ENCODE data around the gene CFAP126. TPM values are rescaled to one million over a fixed set of nuclear protein-coding genes. Genes with fewer than 3 reads are reported as not detected.

CFAP126 gene
- total and polyA plus RNA-seq, 2 of the 13 experiments (the other 11 are each of a cell fraction or from before 2014, with no cell fraction given), result not detected

DNA sequence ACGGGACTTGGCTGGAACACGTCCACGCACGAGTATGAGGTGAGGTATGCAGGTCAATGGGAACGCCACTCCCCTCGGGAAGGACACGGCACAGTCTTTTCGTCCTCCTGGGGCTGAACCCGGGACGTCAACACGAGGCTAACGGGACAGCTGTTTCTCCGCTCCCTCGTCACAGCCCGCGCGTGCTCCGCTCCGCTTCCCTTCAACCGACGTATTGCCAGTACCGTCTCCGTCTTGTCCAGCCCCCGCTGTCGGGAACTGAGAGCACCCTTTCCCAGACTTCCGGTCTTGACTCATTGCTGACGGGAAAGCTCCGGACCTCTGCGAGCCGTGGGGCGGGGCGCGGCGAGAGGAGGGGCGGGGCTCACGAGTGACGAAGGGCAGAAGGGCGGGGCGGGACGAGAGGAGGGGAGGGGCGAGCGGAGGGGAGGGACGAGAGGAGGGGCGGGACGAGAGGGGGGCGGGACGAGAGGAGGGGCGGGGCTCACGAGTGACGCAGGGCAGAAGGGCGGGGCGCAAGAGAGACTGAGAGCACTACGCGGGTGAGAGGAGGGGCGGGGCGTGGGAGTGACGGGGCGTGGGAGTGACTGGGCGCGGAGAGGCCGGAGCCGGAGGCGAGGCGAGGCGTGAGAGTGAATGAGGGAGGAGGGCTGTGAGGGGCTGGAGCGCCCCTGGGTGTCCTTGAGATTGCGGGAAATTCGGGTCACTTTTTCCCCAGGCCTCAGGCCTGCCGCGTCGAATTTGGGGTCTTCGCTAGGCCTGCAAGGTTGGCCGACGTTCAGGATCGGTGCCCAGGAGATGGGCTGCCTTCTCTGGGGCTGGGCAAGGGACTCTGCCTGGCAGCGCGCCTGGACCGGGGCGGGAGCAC lies 22.2 kb upstream of the CFAP126 start (continued):
- TF ChIP-seq, protein P1, sequence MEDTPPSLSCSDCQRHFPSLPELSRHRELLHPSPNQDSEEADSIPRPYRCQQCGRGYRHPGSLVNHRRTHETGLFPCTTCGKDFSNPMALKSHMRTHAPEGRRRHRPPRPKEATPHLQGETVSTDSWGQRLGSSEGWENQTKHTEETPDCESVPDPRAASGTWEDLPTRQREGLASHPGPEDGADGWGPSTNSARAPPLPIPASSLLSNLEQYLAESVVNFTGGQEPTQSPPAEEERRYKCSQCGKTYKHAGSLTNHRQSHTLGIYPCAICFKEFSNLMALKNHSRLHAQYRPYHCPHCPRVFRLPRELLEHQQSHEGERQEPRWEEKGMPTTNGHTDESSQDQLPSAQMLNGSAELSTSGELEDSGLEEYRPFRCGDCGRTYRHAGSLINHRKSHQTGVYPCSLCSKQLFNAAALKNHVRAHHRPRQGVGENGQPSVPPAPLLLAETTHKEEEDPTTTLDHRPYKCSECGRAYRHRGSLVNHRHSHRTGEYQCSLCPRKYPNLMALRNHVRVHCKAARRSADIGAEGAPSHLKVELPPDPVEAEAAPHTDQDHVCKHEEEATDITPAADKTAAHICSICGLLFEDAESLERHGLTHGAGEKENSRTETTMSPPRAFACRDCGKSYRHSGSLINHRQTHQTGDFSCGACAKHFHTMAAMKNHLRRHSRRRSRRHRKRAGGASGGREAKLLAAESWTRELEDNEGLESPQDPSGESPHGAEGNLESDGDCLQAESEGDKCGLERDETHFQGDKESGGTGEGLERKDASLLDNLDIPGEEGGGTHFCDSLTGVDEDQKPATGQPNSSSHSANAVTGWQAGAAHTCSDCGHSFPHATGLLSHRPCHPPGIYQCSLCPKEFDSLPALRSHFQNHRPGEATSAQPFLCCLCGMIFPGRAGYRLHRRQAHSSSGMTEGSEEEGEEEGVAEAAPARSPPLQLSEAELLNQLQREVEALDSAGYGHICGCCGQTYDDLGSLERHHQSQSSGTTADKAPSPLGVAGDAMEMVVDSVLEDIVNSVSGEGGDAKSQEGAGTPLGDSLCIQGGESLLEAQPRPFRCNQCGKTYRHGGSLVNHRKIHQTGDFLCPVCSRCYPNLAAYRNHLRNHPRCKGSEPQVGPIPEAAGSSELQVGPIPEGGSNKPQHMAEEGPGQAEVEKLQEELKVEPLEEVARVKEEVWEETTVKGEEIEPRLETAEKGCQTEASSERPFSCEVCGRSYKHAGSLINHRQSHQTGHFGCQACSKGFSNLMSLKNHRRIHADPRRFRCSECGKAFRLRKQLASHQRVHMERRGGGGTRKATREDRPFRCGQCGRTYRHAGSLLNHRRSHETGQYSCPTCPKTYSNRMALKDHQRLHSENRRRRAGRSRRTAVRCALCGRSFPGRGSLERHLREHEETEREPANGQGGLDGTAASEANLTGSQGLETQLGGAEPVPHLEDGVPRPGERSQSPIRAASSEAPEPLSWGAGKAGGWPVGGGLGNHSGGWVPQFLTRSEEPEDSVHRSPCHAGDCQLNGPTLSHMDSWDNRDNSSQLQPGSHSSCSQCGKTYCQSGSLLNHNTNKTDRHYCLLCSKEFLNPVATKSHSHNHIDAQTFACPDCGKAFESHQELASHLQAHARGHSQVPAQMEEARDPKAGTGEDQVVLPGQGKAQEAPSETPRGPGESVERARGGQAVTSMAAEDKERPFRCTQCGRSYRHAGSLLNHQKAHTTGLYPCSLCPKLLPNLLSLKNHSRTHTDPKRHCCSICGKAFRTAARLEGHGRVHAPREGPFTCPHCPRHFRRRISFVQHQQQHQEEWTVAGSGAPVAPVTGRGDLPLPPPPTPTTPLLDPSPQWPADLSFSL (CRISPR knock-in tag; IDR thresholded peaks at IDR 0.05), result no peak
- TF ChIP-seq, protein P2, sequence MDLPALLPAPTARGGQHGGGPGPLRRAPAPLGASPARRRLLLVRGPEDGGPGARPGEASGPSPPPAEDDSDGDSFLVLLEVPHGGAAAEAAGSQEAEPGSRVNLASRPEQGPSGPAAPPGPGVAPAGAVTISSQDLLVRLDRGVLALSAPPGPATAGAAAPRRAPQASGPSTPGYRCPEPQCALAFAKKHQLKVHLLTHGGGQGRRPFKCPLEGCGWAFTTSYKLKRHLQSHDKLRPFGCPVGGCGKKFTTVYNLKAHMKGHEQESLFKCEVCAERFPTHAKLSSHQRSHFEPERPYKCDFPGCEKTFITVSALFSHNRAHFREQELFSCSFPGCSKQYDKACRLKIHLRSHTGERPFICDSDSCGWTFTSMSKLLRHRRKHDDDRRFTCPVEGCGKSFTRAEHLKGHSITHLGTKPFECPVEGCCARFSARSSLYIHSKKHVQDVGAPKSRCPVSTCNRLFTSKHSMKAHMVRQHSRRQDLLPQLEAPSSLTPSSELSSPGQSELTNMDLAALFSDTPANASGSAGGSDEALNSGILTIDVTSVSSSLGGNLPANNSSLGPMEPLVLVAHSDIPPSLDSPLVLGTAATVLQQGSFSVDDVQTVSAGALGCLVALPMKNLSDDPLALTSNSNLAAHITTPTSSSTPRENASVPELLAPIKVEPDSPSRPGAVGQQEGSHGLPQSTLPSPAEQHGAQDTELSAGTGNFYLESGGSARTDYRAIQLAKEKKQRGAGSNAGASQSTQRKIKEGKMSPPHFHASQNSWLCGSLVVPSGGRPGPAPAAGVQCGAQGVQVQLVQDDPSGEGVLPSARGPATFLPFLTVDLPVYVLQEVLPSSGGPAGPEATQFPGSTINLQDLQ (CRISPR knock-in tag; IDR thresholded peaks at IDR 0.05), result peak; percentile 21; the same call in 1 of the 2 replicates
- TF ChIP-seq KDM1A (CRISPR knock-in tag; IDR thresholded peaks at IDR 0.05) (no peak), ZFP36 (IDR thresholded peaks at IDR 0.05; ENCODE audit: borderline replicate concordance, low read depth, low read length, partially characterized antibody) (no peak), BORCS8-MEF2B (CRISPR knock-in tag; IDR thresholded peaks at IDR 0.05) (peak; percentile 52; the same call in 1 of the 2 replicates), FOSL2 (CRISPR knock-in tag; IDR thresholded peaks at IDR 0.05) (peak; percentile 98), ZNF788 (CRISPR knock-in tag; IDR thresholded peaks at IDR 0.05; ENCODE audit: borderline replicate concordance) (peak; percentile 91), ZNF543 (CRISPR knock-in tag; IDR thresholded peaks at IDR 0.05) (no peak), PTBP1 (IDR thresholded peaks at IDR 0.05; ENCODE audit: low read depth, low read length, poor library complexity, severe bottlenecking) (no peak), ZSCAN31 (CRISPR knock-in tag; IDR thresholded peaks at IDR 0.05; ENCODE audit: low read depth) (no peak), RFX5 (IDR thresholded peaks at IDR 0.05; ENCODE audit: low read depth, low read length) (0 out of 2 replicates have a peak, but pooled peaks have one; percentile 18), TOE1 (CRISPR knock-in tag; IDR thresholded peaks at IDR 0.05) (no peak), MYC (CRISPR knock-in tag; IDR thresholded peaks at IDR 0.05; ENCODE audit: borderline replicate concordance) (peak; percentile 65; the same call in 1 of the 2 replicates), REPIN1 (CRISPR knock-in tag; IDR thresholded peaks at IDR 0.05; ENCODE audit: borderline replicate concordance, low read depth) (0 out of 2 replicates have a peak, but pooled peaks have one; percentile 50), ARHGAP35 (CRISPR knock-in tag; IDR thresholded peaks at IDR 0.05; ENCODE audit: borderline replicate concordance) (no peak), ZSCAN22 (CRISPR knock-in tag; IDR thresholded peaks at IDR 0.05) (no peak), SCMH1 (CRISPR knock-in tag; IDR thresholded peaks at IDR 0.05; ENCODE audit: borderline replicate concordance) (no peak), POLR2AphosphoS5 (IDR thresholded peaks at IDR 0.05; ENCODE audit: low read depth, low read length) (peak; percentile 92)
- TF ChIP-seq, protein P3, sequence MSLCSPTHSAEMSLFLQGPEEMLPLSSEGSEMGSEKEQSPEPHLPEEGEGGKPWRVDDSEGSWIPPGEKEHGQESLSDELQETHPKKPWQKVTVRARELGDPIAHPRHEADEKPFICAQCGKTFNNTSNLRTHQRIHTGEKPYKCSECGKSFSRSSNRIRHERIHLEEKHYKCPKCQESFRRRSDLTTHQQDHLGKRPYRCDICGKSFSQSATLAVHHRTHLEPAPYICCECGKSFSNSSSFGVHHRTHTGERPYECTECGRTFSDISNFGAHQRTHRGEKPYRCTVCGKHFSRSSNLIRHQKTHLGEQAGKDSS (CRISPR knock-in tag; IDR thresholded peaks at IDR 0.05; ENCODE audit: borderline replicate concordance, low read depth), result peak; percentile 58; the same call in 1 of the 2 replicates

Data from HepG2 (cell line).